HCT116 (cell line): ENCODE measurements around the gene SH2D1A. TPM values are rescaled to one million over a fixed set of nuclear protein-coding genes. Genes with fewer than 3 reads are reported as not detected.

ENCODE experiments used
- ATAC-seq: fragments of 200-7000 bp; cut with Tn5 transposase; 2 replicates; pipeline ENCODE4 v1.9.1; 2020; ENCODE audit warnings: mild to moderate bottlenecking, moderate library complexity
- BruUV-seq: library from RNA; stranded (reverse); fragments of 400-500 nt; replicated peaks from 2 replicates; lab custom pipeline; 2021; lab: Mats Ljungman, UMichigan
- CTCF ChIA-PET: fragments of 300-600 bp; sonication (Branson Sonifier 250); formaldehyde crosslinking; loops from one replicate; lab custom pipeline; 2021; ENCODE audit warnings: antibody characterized with exemption; lab: Charles Lee
- POLR2A ChIA-PET: fragments of 300-600, 350-600 bp; sonication (Branson Sonifier 250); formaldehyde crosslinking; loops from one replicate; lab custom pipeline; 2021; ENCODE audit warnings: antibody characterized with exemption; lab: Charles Lee
- RAD21 ChIA-PET, 2 experiments: fragments of 300-600 bp; sonication (Branson Sonifier 250); formaldehyde crosslinking; loops; one replicate each; lab custom pipeline; 2023; ENCODE audit warnings: low total read pairs in 2 of 2; ENCODE audit not compliant: uncharacterized antibody in 2 of 2, unreplicated experiment in 2 of 2, low non-redundant PET in 1 of 2; lab: Charles Lee
- DNase-seq: peaks from one replicate; pipeline ENCODE4 v3.0.0-alpha.2; 2010; ENCODE audit warnings: low read depth, low spot score
- H2AFZ ChIP-seq: fragments of 200-600 bp; shearing (Covaris generic), sonication (generic); 2 replicates; pipeline ENCODE4 v1.6.1; 2017; ENCODE audit warnings: low read depth, mixed run types, mixed read lengths, antibody characterized with exemption, low read length; ENCODE audit not compliant: poor library complexity, severe bottlenecking
- H3K27ac ChIP-seq: 2 replicates; pipeline ENCODE4 v1.5.1; 2012; ENCODE audit warnings: low read depth, low read length
- H3K27me3 ChIP-seq: fragments of 200-600 bp; sonication (generic); 2 replicates; pipeline ENCODE4 v1.6.1; 2016; ENCODE audit warnings: mixed run types, low read length, mixed read lengths; ENCODE audit not compliant: insufficient read depth
- H3K36me3 ChIP-seq, 2 experiments: fragments of 200-500 bp in 1 of 2; fragments of 200-600 bp in 1 of 2; sonication (Bioruptor generic) in 1 of 2; sonication (generic) in 1 of 2; 2 replicates each; pipeline versions ENCODE4 v1.5.1 to v1.6.1; 2014 to 2016; ENCODE audit warnings: low read length in 2 of 2, inconsistent platforms in 1 of 2, mixed read lengths in 1 of 2, mixed run types in 1 of 2; ENCODE audit not compliant: insufficient read depth in 2 of 2, control insufficient read depth in 1 of 2
- H3K4me1 ChIP-seq, 2 experiments: fragments of 200-600 bp in 1 of 2; sonication (generic) in 1 of 2; 2 replicates each; pipeline versions ENCODE4 v1.5.1 to v1.6.1; 2012 to 2017; ENCODE audit warnings: low read length in 2 of 2, inconsistent platforms in 1 of 2, mild to moderate bottlenecking in 1 of 2, mixed read lengths in 1 of 2, mixed run types in 1 of 2, moderate library complexity in 1 of 2; ENCODE audit not compliant: insufficient read depth in 2 of 2, control insufficient read depth in 1 of 2
- H3K4me2 ChIP-seq: fragments of 200-600 bp; sonication (generic); 2 replicates; pipeline ENCODE4 v1.6.1; 2017; ENCODE audit warnings: mixed run types, low read length, mixed read lengths
- H3K4me3 ChIP-seq, 2 experiments: fragments of 200-600 bp in 1 of 2; sonication (generic) in 1 of 2; replicated peaks in 1 of 2; 2 replicates each; pipeline ENCODE4 v1.5.1; 2011 to 2016; ENCODE audit warnings: low read length in 2 of 2, control low read depth in 1 of 2, low read depth in 1 of 2, mild to moderate bottlenecking in 1 of 2, mixed read lengths in 1 of 2, mixed run types in 1 of 2
- H3K79me2 ChIP-seq: fragments of 200-600 bp; sonication (generic); 2 replicates; pipeline ENCODE4 v1.6.1; 2017; ENCODE audit warnings: mild to moderate bottlenecking, mixed run types, low read length, moderate library complexity, mixed read lengths; ENCODE audit not compliant: insufficient read depth
- H3K9ac ChIP-seq: fragments of 200-600 bp; sonication (generic); 2 replicates; pipeline ENCODE4 v1.6.1; 2016; ENCODE audit warnings: low read length, mixed read lengths
- H3K9me2 ChIP-seq: fragments of 200-600 bp; sonication (generic), shearing (Covaris generic); 2 replicates; pipeline ENCODE4 v1.6.1; 2017; ENCODE audit warnings: mixed run types, mild to moderate bottlenecking, moderate library complexity; ENCODE audit not compliant: insufficient read depth
- H3K9me3 ChIP-seq, 2 experiments: fragments of 200-500 bp in 1 of 2; fragments of 200-600 bp in 1 of 2; sonication (Bioruptor generic) in 1 of 2; sonication (generic) in 1 of 2; 2 replicates each; pipeline ENCODE4 v1.6.1; 2014 to 2017; ENCODE audit warnings: low read length in 2 of 2, mixed read lengths in 2 of 2, inconsistent platforms in 1 of 2, low read depth in 1 of 2, mild to moderate bottlenecking in 1 of 2, mixed run types in 1 of 2, moderate library complexity in 1 of 2; ENCODE audit not compliant: control insufficient read depth in 1 of 2, insufficient read depth in 1 of 2
- H4K20me1 ChIP-seq: fragments of 200-600 bp; sonication (generic), shearing (Covaris generic); 2 replicates; pipeline ENCODE4 v1.6.1; 2017; ENCODE audit warnings: mixed run types, mild to moderate bottlenecking, moderate library complexity; ENCODE audit not compliant: insufficient read depth
- POLR2AphosphoS5 ChIP-seq: IDR thresholded peaks from 2 replicates; pipeline ENCODE4 v1.6.1; 2011; ENCODE audit warnings: mild to moderate bottlenecking, low read depth, low read length, moderate library complexity
- RAD21 ChIP-seq: IDR thresholded peaks from 2 replicates; pipeline ENCODE4 v1.6.1; 2012; ENCODE audit warnings: low read depth, mild to moderate bottlenecking
- SIN3A ChIP-seq: IDR thresholded peaks from 2 replicates; pipeline ENCODE4 v1.6.1; 2012; ENCODE audit warnings: low read depth
- SRF ChIP-seq: IDR thresholded peaks from 2 replicates; pipeline ENCODE4 v1.6.1; 2012; ENCODE audit warnings: low read depth
- ZFX ChIP-seq: fragments of 450-650 bp; IDR thresholded peaks from 2 replicates; pipeline ENCODE4 v1.6.1; 2017
- intact Hi-C: fragments of 100-400 bp; cut with micrococcal nuclease; formaldehyde crosslinking; loops from 2 replicates; pipeline ENCODE4 v1.10.0; 2022
- total RNA-seq: library from RNA; stranded (reverse); gene quantifications from one replicate; pipeline ENCODE4 v1.2.1, GENCODE V29; 2021; ENCODE audit not compliant: unreplicated experiment
- TF ChIP-seq, protein P1 (sequence below), 3 experiments: fragments of 200-600 bp in 1 of 3; sonication (generic) in 1 of 3; IDR thresholded peaks in 2 of 3; conservative IDR thresholded peaks in 1 of 3; 2 replicates each; pipeline ENCODE4 v1.5.1; 2012 to 2017; ENCODE audit warnings: low read depth in 2 of 3, low read length in 2 of 3, antibody characterized with exemption in 1 of 3, borderline replicate concordance in 1 of 3, control low read depth in 1 of 3, mild to moderate bottlenecking in 1 of 3, mixed read lengths in 1 of 3, mixed run types in 1 of 3, moderate library complexity in 1 of 3; ENCODE audit not compliant: insufficient read depth in 1 of 3

SH2D1A gene
- total RNA-seq, 1 experiment from 2014 or later = 0.15 TPM

DNA sequence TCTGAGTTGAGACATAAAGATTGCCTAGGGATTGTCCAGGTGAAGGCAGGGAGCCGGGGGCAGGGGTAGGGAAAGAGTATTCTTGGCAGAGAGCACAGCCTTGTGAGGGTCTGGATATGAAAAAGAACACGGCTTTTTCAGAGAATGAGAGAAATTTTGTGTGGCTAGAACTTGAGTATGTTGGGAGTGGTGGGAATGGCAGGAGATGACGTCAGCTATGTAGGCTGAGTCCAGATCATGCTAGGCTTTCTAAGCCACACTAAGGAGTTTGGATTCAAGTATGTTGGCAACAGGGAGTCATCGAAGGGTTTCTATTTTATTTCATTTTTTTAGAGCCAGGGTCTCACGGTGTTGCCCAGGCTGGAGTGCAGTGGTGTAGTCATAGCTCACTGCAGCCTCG is 40.0 kb downstream of the SH2D1A start (continued):
- no peak for TF ChIP-seq POLR2AphosphoS5

DNA sequence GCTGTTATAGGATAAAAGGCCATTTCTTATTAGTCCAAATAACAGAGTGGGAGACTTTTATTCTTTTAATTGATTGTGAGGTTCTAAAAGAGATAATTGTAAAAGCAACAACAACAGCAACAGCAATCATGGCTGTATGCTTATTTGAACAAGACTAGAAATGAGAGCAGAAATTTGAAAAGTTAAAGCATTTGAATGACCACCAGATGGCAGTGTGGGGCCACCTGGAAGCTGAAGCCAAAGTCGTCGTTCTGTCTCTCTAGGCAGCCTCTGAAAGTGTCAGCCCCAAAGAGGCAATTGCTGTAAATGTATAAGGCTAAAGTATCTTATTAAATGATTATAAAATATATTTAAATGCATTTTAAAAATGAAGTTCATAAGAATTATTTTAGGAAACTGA is 42.2 kb downstream of the SH2D1A start:
- Histone ChIP-seq H3K9me2 (no peaks in the 10 kb centered on the region), H3K36me3 (no peaks in the 10 kb centered on the region), H3K9me3 (no peaks in the 10 kb centered on the region), H4K20me1 (no peaks in the 10 kb centered on the region), H3K9ac (no peak overlapping the region), H3K4me1 (no peaks in the 10 kb centered on the region), H2AFZ (no peak overlapping the region), H3K4me3 (no peak overlapping the region), H3K27ac (no peak overlapping the region), H3K79me2 (no peaks in the 10 kb centered on the region)
- ATAC-seq (peak; percentile 70), DNase-seq (peak; percentile 10)
- POLR2A ChIA-PET = no interaction called here
- RAD21 ChIA-PET = no interaction called here
- intact Hi-C loops = loop anchor here (10.0 kb wide), 1 partner anchor 294 kb away; no protein-coding TSS in a partner anchor
- CTCF ChIA-PET = no interaction called here
- BruUV-seq = no TSS peak
- TF ChIP-seq, protein P1, sequence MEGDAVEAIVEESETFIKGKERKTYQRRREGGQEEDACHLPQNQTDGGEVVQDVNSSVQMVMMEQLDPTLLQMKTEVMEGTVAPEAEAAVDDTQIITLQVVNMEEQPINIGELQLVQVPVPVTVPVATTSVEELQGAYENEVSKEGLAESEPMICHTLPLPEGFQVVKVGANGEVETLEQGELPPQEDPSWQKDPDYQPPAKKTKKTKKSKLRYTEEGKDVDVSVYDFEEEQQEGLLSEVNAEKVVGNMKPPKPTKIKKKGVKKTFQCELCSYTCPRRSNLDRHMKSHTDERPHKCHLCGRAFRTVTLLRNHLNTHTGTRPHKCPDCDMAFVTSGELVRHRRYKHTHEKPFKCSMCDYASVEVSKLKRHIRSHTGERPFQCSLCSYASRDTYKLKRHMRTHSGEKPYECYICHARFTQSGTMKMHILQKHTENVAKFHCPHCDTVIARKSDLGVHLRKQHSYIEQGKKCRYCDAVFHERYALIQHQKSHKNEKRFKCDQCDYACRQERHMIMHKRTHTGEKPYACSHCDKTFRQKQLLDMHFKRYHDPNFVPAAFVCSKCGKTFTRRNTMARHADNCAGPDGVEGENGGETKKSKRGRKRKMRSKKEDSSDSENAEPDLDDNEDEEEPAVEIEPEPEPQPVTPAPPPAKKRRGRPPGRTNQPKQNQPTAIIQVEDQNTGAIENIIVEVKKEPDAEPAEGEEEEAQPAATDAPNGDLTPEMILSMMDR (IDR thresholded peaks at IDR 0.05 in 2 of 3, conservative IDR thresholded peaks at IDR 0.05 in 1 of 3; ENCODE audit: borderline replicate concordance in 1 of 3, insufficient read depth in 1 of 3, low read depth in 2 of 3, low read length in 2 of 3) = peak; percentile 16 to 54 (median 47); a peak in 5 of 6 replicates
- TF ChIP-seq SRF (no peak), RAD21 (peak; percentile 49), SIN3A (no peak)
- TF ChIP-seq, all 23 proteins: peak for 2
- no peak overlapping the region for H3K4me2 ChIP-seq
- H3K27me3 ChIP-seq = no peaks in the 10 kb centered on the region; the same call in 1 of the 2 replicates

DNA sequence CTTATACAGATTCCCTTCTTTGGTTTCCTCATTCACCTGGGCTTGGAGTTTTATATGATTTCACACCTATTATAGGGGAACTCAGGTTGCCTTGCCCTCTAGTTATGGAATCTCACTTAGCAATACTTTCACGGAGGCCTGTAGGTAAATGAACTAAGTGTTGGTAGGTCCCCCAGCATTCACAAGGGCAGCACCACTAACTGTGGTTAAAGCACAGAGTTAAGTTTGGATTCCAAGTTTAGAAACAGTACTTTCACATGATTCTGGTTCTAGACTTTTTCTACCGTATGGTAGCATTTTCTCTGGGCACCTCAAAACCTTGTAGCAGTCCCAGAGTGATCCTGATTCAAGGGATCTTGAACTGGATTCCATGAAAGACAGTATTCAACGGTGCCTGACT is 46.4 kb downstream of the SH2D1A start:
- ChIA-PET RAD21 (no interaction called here), CTCF (no interaction called here), POLR2A (no interaction called here)
- H3K36me3 ChIP-seq = no peaks in the 10 kb centered on the region
- no peaks in the 10 kb centered on the region for H4K20me1 ChIP-seq
- intact Hi-C loops = no loop called here
- no peak overlapping the region for H3K27ac ChIP-seq
- H3K4me1 ChIP-seq = no peaks in the 10 kb centered on the region
- ATAC-seq (no peak), DNase-seq (no peak)
- TF ChIP-seq RAD21 (no peak), ZFX (no peak)
- no peak overlapping the region for H2AFZ ChIP-seq
- no peaks in the 10 kb centered on the region for H3K9me3 ChIP-seq
- H3K4me3 ChIP-seq = no peak overlapping the region
- H3K9ac ChIP-seq = no peak overlapping the region
- no peak overlapping the region for H3K4me2 ChIP-seq
- BruUV-seq = no TSS peak
- no peaks in the 10 kb centered on the region for H3K79me2 ChIP-seq
- no peaks in the 10 kb centered on the region; the same call in 1 of the 2 replicates for H3K27me3 ChIP-seq
- no peaks in the 10 kb centered on the region for H3K9me2 ChIP-seq
